Cardiac muscle cell (in vitro differentiated cells and primary cell): Measurements from ENCODE around the gene FAM171A2. TPM values are rescaled to one million over a fixed set of nuclear protein-coding genes. Genes with fewer than 3 reads are reported as not detected.

Experiments used
- DNase-seq, 2 donors: peaks; one replicate each; pipeline versions ENCODE4 v3.0.0 to v3.0.0-alpha.2; 2010 to 2017; ENCODE audit warnings: low read depth in 1 of 2, low spot score in 1 of 2
- H3K27ac ChIP-seq: fragments of 200-600 bp; sonication (generic); 2 replicates; pipeline ENCODE4 v1.5.1; 2016
- H3K27me3 ChIP-seq: fragments of 200-600 bp; sonication (generic); 2 replicates; pipeline ENCODE4 v1.6.0; 2016; ENCODE audit warnings: control low read depth
- H3K36me3 ChIP-seq: fragments of 200-600 bp; sonication (generic); 2 replicates; pipeline ENCODE4 v1.5.1; 2016; ENCODE audit warnings: control low read depth
- H3K4me1 ChIP-seq: fragments of 200-600 bp; sonication (generic); 2 replicates; pipeline ENCODE4 v1.8.1; 2017; ENCODE audit warnings: low read depth, mild to moderate bottlenecking, mixed run types
- H3K4me3 ChIP-seq: fragments of 200-600 bp; sonication (generic); 2 replicates; pipeline ENCODE4 v1.5.1; 2016; ENCODE audit warnings: mild to moderate bottlenecking
- H3K9me3 ChIP-seq: fragments of 200-600 bp; sonication (generic); 2 replicates; pipeline ENCODE4 v1.5.1; 2017; ENCODE audit warnings: low read depth, mild to moderate bottlenecking, control low read depth
- polyA plus RNA-seq: library from polyadenylated mRNA; unstranded; fragments of >200 nt; fragmentation: Nextera tagmentation; extraction: Ambion mirVana; gene quantifications from 2 replicates; pipeline ENCODE4 v1.2.1, GENCODE V29; 2016
- total RNA-seq: library from RNA; depleted of rRNA; stranded (reverse); fragments of >200 nt; gene quantifications from 2 replicates; pipeline ENCODE4 v1.2.3, GENCODE V29; 2016
- TF ChIP-seq, protein P1 (sequence below): IDR thresholded peaks from 2 replicates; pipeline ENCODE4 v1.5.1; 2012; ENCODE audit warnings: low read depth, mild to moderate bottlenecking, low read length

Gene FAM171A2
- total and polyA plus RNA-seq, 2 experiments from 2014 or later, result 38.6 to 49.5 TPM

DNA sequence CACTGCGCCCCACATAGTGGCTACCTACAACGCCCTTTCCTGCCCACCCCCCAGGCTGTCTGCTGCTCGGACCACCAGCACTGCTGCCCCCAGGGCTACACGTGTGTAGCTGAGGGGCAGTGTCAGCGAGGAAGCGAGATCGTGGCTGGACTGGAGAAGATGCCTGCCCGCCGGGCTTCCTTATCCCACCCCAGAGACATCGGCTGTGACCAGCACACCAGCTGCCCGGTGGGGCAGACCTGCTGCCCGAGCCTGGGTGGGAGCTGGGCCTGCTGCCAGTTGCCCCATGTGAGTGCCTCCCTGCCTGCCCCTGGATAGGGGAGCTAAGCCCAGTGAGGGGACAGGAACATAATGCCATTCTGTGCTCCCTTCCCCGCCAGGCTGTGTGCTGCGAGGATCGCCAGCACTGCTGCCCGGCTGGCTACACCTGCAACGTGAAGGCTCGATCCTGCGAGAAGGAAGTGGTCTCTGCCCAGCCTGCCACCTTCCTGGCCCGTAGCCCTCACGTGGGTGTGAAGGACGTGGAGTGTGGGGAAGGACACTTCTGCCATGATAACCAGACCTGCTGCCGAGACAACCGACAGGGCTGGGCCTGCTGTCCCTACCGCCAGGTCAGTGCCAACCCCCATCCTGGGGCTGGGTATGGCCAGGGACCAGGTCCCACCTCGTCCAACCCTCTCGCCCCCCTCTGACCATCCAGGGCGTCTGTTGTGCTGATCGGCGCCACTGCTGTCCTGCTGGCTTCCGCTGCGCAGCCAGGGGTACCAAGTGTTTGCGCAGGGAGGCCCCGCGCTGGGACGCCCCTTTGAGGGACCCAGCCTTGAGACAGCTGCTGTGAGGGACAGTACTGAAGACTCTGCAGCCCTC is 11.5 kb downstream of the FAM171A2 start:
- no peak overlapping the region for H3K27ac ChIP-seq
- no peaks in the 10 kb centered on the region for H3K27me3 ChIP-seq
- no peaks in the 10 kb centered on the region for H3K9me3 ChIP-seq
- no peak overlapping the region for H3K4me3 ChIP-seq
- H3K36me3 ChIP-seq, result no peaks in the 10 kb centered on the region
- DNase-seq, result no peak
- TF ChIP-seq, protein P1, sequence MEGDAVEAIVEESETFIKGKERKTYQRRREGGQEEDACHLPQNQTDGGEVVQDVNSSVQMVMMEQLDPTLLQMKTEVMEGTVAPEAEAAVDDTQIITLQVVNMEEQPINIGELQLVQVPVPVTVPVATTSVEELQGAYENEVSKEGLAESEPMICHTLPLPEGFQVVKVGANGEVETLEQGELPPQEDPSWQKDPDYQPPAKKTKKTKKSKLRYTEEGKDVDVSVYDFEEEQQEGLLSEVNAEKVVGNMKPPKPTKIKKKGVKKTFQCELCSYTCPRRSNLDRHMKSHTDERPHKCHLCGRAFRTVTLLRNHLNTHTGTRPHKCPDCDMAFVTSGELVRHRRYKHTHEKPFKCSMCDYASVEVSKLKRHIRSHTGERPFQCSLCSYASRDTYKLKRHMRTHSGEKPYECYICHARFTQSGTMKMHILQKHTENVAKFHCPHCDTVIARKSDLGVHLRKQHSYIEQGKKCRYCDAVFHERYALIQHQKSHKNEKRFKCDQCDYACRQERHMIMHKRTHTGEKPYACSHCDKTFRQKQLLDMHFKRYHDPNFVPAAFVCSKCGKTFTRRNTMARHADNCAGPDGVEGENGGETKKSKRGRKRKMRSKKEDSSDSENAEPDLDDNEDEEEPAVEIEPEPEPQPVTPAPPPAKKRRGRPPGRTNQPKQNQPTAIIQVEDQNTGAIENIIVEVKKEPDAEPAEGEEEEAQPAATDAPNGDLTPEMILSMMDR, result no peak
- no peaks in the 10 kb centered on the region for H3K4me1 ChIP-seq

DNA sequence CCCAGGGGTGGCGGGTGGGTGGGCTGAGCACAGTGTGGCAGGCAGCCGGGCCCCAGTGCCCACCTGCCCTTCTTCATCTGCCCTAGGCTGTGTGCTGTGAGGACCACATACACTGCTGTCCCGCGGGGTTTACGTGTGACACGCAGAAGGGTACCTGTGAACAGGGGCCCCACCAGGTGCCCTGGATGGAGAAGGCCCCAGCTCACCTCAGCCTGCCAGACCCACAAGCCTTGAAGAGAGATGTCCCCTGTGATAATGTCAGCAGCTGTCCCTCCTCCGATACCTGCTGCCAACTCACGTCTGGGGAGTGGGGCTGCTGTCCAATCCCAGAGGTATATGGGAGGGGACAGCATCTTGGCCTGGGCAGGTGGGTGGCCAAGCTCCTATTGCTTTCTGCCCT is 12.2 kb downstream of the FAM171A2 start:
- Histone ChIP-seq H3K9me3 (no peaks in the 10 kb centered on the region), H3K36me3 (no peaks in the 10 kb centered on the region), H3K27ac (no peak overlapping the region), H3K4me3 (no peak overlapping the region), H3K27me3 (no peaks in the 10 kb centered on the region), H3K4me1 (no peaks in the 10 kb centered on the region)
- TF ChIP-seq, protein P1, result no peak
- no peak for DNase-seq

DNA sequence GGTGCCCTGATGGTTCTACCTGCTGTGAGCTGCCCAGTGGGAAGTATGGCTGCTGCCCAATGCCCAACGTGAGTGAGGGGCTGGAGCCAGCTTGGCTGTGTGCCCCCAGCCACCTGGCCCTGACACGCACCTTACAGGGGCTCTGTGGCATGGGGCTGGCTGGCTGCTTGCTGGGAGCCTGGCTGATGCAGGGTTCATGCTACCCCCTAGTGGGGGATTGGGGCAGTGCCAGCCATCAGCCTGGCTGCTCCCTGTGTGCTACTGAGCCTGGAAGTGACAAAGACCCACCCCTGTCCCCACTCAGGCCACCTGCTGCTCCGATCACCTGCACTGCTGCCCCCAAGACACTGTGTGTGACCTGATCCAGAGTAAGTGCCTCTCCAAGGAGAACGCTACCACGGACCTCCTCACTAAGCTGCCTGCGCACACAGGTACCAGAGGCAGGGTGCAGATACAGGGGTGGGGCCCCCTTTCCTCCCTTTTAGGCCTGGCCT is 12.9 kb downstream of the FAM171A2 start:
- H3K4me3 ChIP-seq, result no peak overlapping the region
- no peaks in the 10 kb centered on the region for H3K36me3 ChIP-seq
- no peaks in the 10 kb centered on the region for H3K4me1 ChIP-seq
- TF ChIP-seq, protein P1, result peak; percentile 75
- no peak overlapping the region for H3K27ac ChIP-seq
- peak; percentile 62 to 77 for DNase-seq
- H3K9me3 ChIP-seq, result no peaks in the 10 kb centered on the region
- no peaks in the 10 kb centered on the region for H3K27me3 ChIP-seq

DNA sequence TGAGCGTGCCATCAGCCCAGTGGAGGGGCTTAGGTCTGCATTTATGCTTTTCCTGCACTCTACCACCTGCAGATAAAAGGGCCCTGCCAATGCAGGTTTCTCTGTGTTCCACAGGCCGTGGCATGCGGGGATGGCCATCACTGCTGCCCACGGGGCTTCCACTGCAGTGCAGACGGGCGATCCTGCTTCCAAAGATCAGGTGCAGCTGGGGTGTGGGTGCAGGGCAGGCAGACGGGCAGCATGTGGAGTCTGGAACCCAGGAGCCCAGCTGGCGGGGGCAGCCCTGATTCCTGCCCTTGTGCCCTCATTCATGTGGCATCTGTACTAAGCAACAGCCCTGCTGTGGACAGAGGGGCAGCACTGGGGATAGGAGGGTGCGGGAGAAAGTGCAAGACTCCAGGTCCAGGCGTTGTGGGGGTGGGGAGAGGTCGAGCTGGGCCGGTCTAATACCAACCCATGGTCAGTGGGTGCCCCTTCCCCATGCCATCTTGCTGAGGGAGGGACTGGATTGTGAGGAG is 14.0 kb downstream of the FAM171A2 start:
- Histone ChIP-seq H3K27me3 (no peaks in the 10 kb centered on the region), H3K36me3 (no peaks in the 10 kb centered on the region), H3K27ac (no peak overlapping the region), H3K4me1 (no peaks in the 10 kb centered on the region), H3K4me3 (no peak overlapping the region), H3K9me3 (no peaks in the 10 kb centered on the region)
- TF ChIP-seq, protein P1, result no peak
- DNase-seq, result no peak

DNA sequence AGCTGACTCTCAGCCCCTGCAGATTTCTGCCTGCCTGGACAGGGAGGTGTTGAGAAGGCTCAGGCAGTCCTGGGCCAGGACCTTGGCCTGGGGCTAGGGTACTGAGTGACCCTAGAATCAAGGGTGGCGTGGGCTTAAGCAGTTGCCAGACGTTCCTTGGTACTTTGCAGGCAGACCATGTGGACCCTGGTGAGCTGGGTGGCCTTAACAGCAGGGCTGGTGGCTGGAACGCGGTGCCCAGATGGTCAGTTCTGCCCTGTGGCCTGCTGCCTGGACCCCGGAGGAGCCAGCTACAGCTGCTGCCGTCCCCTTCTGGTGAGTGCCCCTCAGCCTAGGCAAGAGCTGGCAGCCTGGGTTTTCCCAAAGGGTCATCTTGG is 14.7 kb downstream of the FAM171A2 start:
- Histone ChIP-seq H3K4me3 (no peak overlapping the region), H3K36me3 (no peaks in the 10 kb centered on the region), H3K4me1 (no peaks in the 10 kb centered on the region), H3K9me3 (no peaks in the 10 kb centered on the region), H3K27ac (no peak overlapping the region), H3K27me3 (no peaks in the 10 kb centered on the region)
- DNase-seq, result no peak
- TF ChIP-seq, protein P1, result no peak
